HL-60 (cell line): ENCODE results near the gene KLK13.

Source experiments
- DNase-seq, 2 experiments: peaks; one replicate each; pipeline ENCODE4 v3.0.0-alpha.2; 2010 to 2020; ENCODE audit warnings: low read depth in 1 of 2, low spot score in 1 of 2
- H3K27ac ChIP-seq: fragments of 250-450 bp; sonication (Bioruptor Pico); replicated peaks from 2 replicates; pipeline ENCODE4 v1.5.1; 2020; ENCODE audit warnings: mild to moderate bottlenecking, moderate library complexity
- H3K27me3 ChIP-seq: fragments of 250-450 bp; sonication (Bioruptor Pico); 2 replicates; pipeline ENCODE4 v1.5.1; 2021; ENCODE audit warnings: mild to moderate bottlenecking, moderate library complexity; ENCODE audit not compliant: insufficient read depth, poor library complexity, severe bottlenecking
- H3K4me3 ChIP-seq: replicated peaks from 2 replicates; pipeline ENCODE4 v1.5.1; 2011; ENCODE audit warnings: mild to moderate bottlenecking, control low read depth, low read length; ENCODE audit not compliant: insufficient read depth
- GABPA ChIP-seq: IDR thresholded peaks from 2 replicates; pipeline ENCODE4 v1.6.1; 2012; ENCODE audit warnings: low read depth
- POLR2AphosphoS5 ChIP-seq: IDR thresholded peaks from 2 replicates; pipeline ENCODE4 v1.6.1; 2012; ENCODE audit warnings: low read depth
- SPI1 ChIP-seq: IDR thresholded peaks from 2 replicates; pipeline ENCODE4 v1.6.1; 2012; ENCODE audit warnings: low read depth, mild to moderate bottlenecking, borderline replicate concordance
- TF ChIP-seq, protein P1 (sequence below): IDR thresholded peaks from one replicate; pipeline ENCODE4 v1.5.1; 2011; ENCODE audit warnings: low read length, control low read depth, inconsistent platforms; ENCODE audit not compliant: insufficient read depth
- TF ChIP-seq, protein P2 (sequence below): IDR thresholded peaks from 2 replicates; pipeline ENCODE4 v1.6.1; 2012; ENCODE audit warnings: low read depth; ENCODE audit not compliant: insufficient replicate concordance

KLK13 gene

DNA sequence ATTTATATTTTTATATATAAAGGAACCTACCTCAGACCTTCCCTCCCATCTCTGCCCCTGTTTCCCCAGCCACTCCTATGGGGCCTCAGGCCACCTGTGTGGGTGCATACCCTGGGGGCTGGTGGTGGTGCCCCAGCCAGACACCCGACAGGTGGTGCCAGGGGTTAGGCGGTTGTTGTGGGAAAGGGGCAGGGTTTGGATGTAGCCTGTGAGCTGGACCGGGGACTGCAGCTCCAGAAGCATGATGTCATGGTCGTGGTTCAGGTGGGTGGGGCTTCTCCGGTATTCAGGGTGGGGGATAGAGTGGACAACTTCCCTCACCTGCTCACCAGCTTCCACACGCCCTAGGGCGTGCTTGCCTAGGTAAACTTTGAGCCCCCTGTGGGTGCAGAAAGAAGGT lies 5.2 kb downstream of the KLK13 start:
- Histone ChIP-seq H3K27ac (no peak overlapping the region), H3K4me3 (no peak overlapping the region), H3K27me3 (peaks cover 6% of the 10 kb centered on the region)
- TF ChIP-seq GABPA: no peak
- TF ChIP-seq, protein P1, sequence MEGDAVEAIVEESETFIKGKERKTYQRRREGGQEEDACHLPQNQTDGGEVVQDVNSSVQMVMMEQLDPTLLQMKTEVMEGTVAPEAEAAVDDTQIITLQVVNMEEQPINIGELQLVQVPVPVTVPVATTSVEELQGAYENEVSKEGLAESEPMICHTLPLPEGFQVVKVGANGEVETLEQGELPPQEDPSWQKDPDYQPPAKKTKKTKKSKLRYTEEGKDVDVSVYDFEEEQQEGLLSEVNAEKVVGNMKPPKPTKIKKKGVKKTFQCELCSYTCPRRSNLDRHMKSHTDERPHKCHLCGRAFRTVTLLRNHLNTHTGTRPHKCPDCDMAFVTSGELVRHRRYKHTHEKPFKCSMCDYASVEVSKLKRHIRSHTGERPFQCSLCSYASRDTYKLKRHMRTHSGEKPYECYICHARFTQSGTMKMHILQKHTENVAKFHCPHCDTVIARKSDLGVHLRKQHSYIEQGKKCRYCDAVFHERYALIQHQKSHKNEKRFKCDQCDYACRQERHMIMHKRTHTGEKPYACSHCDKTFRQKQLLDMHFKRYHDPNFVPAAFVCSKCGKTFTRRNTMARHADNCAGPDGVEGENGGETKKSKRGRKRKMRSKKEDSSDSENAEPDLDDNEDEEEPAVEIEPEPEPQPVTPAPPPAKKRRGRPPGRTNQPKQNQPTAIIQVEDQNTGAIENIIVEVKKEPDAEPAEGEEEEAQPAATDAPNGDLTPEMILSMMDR: no peak
- TF ChIP-seq, protein P2, sequence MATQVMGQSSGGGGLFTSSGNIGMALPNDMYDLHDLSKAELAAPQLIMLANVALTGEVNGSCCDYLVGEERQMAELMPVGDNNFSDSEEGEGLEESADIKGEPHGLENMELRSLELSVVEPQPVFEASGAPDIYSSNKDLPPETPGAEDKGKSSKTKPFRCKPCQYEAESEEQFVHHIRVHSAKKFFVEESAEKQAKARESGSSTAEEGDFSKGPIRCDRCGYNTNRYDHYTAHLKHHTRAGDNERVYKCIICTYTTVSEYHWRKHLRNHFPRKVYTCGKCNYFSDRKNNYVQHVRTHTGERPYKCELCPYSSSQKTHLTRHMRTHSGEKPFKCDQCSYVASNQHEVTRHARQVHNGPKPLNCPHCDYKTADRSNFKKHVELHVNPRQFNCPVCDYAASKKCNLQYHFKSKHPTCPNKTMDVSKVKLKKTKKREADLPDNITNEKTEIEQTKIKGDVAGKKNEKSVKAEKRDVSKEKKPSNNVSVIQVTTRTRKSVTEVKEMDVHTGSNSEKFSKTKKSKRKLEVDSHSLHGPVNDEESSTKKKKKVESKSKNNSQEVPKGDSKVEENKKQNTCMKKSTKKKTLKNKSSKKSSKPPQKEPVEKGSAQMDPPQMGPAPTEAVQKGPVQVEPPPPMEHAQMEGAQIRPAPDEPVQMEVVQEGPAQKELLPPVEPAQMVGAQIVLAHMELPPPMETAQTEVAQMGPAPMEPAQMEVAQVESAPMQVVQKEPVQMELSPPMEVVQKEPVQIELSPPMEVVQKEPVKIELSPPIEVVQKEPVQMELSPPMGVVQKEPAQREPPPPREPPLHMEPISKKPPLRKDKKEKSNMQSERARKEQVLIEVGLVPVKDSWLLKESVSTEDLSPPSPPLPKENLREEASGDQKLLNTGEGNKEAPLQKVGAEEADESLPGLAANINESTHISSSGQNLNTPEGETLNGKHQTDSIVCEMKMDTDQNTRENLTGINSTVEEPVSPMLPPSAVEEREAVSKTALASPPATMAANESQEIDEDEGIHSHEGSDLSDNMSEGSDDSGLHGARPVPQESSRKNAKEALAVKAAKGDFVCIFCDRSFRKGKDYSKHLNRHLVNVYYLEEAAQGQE: no peak
- no peak for TF ChIP-seq POLR2AphosphoS5
- TF ChIP-seq SPI1: no peak
- no peak for DNase-seq

DNA sequence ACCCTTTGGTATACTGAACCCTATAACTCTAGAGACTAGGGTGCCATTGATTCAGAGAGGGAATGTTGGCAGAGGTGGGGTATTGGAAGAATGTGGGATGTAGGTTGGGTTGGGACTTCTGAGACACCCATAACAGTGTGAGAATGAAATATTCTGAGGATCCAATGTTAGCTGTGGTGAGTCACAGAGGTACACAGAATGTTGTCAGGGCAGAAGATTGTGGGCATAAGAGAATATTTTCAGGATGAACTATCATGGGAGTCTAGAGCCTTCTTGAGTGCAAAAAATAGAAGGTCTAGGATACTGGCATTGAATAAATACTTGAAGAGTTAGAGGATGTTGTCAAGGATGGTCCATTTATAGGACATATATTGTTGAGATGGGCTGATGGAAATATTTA lies 9.0 kb downstream of the KLK13 start:
- Histone ChIP-seq H3K27me3 (no peaks in the 10 kb centered on the region), H3K27ac (no peak overlapping the region), H3K4me3 (no peak overlapping the region)
- TF ChIP-seq POLR2AphosphoS5: no peak
- TF ChIP-seq GABPA: no peak
- TF ChIP-seq, protein P1: no peak
- TF ChIP-seq, protein P2: no peak
- TF ChIP-seq SPI1: no peak
- no peak for DNase-seq

DNA sequence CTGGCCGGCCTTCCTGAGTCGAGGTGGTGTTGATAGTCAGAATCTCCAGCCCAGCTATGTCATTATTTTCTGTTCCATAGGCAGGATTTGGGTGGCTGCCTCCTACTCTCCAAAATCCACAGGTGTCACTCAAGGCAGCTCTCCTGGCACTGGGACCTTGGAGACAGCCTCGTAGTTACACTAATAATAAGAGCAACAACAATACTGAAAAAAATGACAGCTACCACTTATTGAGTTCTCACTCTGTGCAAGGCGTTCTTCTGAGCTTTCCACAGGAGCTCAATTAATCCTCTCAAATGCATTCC lies 17.9 kb downstream of the KLK13 start:
- Histone ChIP-seq H3K27me3 (peaks cover 6% of the 10 kb centered on the region), H3K4me3 (no peak overlapping the region), H3K27ac (no peak overlapping the region)
- DNase-seq: no peak
- no peak for TF ChIP-seq SPI1
- TF ChIP-seq, protein P1: no peak
- no peak for TF ChIP-seq GABPA
- TF ChIP-seq POLR2AphosphoS5: no peak
- TF ChIP-seq, protein P2: no peak
